ENCODE measurements around the gene KCNH6.

The KCNH6 gene

DNA sequence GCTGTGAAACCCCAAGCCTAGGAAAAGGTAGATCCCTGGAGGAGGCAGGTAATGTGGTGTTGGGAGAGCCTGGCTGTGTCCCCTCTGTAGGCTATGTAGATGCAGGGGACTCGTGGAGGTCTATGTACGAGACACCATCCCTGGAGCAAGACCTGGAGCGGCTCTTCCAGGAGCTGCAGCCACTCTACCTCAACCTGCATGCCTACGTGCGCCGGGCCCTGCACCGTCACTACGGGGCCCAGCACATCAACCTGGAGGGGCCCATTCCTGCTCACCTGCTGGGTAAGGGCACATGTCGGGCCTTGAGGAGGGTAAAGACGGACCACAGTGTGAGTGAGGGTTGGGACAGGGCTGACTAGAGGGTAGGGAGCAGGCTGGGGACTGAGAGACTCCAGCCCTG lies 34.3 kb upstream of the KCNH6 start:
- DNase-seq (ENCODE audit: low read depth in 2 of 2): no peak

GRCh38 chr17:63489291-63489690 lies 33.9 kb upstream of the KCNH6 start:
- DNase-seq (ENCODE audit: low read depth in 2 of 2): no peak

GRCh38 chr17:63490329-63490728 lies 32.8 kb upstream of the KCNH6 start:
- no peak for DNase-seq (ENCODE audit: low read depth in 2 of 2)

- DNase-seq (ENCODE audit: low read depth in 2 of 2): no peak
Observed at GRCh38 chr17:63490858-63491400, 32.2 kb upstream of the KCNH6 start.

DNA sequence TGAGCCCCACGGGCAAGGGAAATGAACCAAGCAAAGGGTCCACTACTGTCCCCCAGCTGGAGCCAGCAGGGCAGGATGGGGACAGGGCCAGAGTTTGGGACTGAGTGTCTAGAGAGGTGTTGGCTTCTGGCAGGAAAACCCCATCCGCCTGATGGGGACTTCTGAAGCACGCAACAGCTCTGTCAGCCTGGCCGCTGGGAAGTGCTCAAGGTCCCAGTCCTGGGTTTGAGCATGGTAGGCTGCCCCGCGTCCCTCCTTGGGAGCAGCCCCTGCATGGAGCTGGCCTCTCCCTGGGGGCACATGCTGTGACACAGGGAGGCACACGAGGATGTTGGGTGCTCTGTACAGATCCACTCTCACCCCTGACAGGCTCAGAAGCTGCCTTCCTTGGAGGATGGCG lies 31.7 kb upstream of the KCNH6 start:
- DNase-seq (ENCODE audit: low read depth in 2 of 2): no peak

- no peak for DNase-seq (ENCODE audit: low read depth in 2 of 2)
Observed at GRCh38 chr17:63491977-63492618, 31.1 kb upstream of the KCNH6 start.

GRCh38 chr17:63492940-63493339 lies 30.2 kb upstream of the KCNH6 start:
- DNase-seq (ENCODE audit: low read depth in 2 of 2): no peak

- no peak for DNase-seq (ENCODE audit: low read depth in 2 of 2)
Observed at GRCh38 chr17:63493411-63493810, 29.7 kb upstream of the KCNH6 start.

DNA sequence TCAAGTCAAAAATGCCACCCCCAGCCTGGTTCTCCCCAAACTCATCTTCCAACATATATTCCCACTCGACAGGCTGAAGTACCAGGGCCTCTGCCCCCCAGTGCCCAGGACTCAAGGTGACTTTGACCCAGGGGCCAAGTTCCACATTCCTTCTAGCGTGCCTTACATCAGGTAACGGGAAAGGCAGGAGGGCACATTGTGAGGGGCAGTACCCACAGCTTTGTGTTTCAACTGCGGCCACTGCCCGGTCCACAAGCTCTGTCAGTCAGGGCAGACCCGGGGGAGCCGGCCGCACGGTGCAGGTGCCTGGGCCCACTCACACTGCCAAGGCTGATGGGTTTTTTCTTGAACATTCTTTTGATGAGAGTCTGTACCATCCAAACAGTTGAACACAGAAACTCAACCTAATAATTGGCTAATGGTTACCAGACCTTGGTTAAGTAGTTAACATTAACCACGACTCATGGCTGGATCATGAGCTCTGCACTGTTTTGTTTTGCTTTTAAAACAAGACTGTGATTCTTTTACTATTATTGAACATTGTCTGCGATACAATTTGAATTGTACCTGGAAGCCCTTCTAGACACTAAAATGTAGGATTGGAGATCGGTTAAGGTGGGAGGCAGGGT lies 28.7 kb upstream of the KCNH6 start:
- no peak for DNase-seq (ENCODE audit: low read depth in 2 of 2)

DNA sequence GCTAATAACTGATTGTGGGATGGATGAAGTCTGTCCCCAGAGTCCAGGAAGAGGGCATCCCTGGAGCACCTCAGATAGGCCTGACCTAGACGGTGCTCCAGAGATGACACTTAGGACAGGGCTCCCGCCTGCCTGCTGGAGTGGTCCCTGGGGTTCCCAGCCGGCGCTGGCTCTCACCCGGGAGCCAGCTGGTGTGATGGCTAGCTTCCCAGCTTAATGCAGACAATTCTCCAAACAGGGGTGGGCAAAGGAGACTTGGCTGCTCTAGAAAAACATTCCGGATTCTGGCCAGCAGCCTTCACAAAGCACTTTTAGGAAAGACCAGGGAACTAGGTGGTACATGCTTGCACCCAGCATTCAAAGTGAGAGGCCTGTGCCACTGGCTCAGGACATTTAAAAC lies 27.7 kb upstream of the KCNH6 start:
- no peak for DNase-seq (ENCODE audit: low read depth in 2 of 2)

DNA sequence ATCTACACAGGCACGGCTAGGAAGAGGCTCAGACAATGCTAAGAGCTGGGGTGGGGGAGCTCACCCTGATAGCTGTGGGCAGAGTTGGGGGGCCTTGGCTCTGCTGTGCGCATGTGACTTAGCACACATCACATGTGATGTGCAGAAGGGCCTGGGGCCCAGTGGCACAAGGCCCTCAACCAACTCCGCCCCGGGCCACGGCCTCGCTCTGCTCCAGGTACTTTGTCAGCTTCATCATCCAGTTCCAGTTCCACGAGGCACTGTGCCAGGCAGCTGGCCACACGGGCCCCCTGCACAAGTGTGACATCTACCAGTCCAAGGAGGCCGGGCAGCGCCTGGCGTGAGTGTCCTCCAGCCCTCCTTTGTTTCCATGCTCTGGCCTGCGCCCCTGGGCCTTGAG lies 27.0 kb upstream of the KCNH6 start:
- DNase-seq (ENCODE audit: low read depth in 2 of 2): no peak

- no peak for DNase-seq (ENCODE audit: low read depth in 2 of 2)
Observed at GRCh38 chr17:63496663-63497400, 26.3 kb upstream of the KCNH6 start.

DNA sequence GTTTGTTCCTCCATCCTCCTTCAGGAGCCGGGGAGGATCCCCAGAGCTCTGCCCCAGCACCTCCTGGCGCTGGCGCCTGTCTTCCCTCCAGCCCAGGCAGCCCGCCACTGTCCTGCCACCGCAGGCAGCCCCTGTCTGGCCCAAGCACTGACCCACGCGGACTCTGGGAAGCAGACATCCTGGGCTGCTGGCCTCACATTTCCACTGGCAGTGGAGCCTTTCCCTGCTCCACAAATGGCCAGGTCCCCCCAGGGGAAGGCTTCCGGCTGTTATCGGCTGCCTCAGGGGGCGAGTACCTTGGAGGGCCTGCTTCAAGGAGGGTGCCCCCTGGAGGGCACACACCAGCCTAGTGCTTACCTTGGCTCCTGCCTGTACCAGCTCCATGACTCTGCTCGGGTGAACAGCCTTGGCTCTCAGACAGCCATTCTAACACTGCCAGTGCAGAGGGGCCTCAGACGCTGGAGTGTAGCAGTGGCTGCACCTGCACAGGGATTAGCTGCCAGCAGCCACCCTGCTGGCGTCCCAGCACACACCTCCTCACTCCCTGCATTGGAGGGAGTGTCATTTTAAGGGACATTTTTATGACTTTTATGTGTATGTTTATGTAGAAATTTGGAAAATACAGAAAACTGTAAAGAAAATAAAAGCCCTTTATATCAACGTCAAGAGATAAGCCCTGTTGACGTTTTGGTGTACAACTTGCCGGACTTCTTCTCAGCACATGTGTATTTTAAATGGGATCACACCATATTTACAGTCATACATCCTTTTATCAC lies 25.3 kb upstream of the KCNH6 start:
- DNase-seq (ENCODE audit: low read depth in 2 of 2): no peak

DNA sequence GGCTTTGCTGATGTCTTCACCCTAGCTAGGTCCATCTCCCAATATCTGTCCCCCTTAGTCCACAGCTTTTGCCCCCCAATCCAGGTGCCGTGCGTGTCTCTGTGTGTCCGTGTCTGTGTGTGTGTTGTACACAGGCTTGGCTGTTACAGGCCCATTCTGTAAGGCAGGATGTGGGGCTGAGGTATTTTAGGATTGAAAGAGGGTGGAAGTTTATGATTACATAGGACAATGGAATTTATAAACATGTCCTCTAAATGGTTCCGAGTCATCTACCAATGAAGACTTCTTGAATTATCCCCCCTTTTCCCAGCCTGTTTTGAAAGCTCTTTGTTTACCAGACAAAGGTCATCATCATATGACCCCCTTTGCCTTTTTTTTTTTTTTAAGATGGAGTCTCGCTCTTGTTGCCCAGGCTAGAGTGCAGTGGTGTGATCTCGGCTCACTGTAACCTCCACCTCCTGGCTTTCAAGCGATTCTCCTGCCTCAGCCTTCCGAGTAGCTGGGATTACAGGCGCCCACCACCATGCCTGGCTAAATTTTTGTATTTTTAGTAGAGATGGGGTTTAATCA lies 24.4 kb upstream of the KCNH6 start:
- no peak for DNase-seq (ENCODE audit: low read depth in 2 of 2)

GRCh38 chr17:63500543-63501390 lies 22.4 kb upstream of the KCNH6 start:
- DNase-seq (ENCODE audit: low read depth in 2 of 2): no peak

DNA sequence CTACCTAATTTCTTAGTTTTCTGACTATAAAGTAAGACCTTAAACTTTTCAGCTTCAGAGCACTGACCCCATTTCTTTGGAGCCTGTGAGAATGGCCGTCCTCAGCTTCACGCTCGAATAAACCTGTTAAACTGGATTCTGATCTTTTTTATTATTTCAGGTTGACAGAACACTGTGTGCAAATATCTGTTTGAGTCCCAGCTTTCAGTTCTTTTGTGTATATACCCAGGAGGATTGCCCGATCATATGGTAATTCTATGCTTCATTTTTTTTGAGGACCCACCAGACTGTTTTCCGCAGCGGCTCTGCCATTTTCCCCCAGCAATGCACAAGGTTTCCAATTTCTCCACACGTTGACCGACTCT lies 19.8 kb upstream of the KCNH6 start:
- DNase-seq (ENCODE audit: low read depth in 2 of 2): no peak

DNA sequence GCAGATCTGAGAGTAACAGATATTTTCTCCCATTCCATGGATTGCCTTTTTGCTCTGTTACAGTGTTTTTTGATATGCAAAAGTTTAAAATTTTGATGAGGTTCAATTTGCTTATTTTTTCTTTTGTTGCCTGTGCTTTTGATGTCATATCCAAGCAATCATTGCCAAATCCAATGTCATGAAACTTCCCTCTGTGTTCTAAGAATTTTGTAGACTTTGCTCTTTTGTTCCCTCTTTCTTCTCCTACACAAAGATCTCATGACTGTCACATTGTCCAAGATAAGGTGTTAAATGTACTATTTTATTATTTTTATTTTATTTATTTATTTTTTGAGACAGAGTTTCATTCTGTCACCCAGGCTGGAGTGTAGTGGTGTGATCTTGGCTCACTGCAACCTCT lies 18.9 kb upstream of the KCNH6 start:
- DNase-seq (ENCODE audit: low read depth in 2 of 2): no peak

GRCh38 chr17:63505341-63505740 lies 17.8 kb upstream of the KCNH6 start:
- DNase-seq (ENCODE audit: low read depth in 2 of 2): no peak

DNA sequence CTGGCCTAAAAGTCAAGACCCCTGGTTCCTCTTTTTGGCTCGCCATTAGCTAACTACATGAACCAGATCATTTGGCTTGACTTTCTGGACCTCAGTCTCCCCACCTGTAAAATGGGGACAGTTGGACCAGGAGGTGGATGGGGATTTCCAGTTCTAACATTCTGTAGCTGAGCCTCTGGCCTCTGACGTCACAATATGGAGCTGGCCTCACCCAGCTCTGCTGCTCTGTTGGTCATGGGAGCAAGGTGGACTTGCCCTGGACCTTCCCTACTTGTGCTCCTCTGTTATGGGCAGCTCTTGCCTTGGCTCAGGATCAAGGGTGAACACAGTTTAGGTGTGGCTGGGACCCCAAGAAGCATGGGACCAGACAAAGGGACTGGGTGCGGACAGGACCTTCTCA lies 16.5 kb upstream of the KCNH6 start:
- no peak for DNase-seq (ENCODE audit: low read depth in 2 of 2)

DNA sequence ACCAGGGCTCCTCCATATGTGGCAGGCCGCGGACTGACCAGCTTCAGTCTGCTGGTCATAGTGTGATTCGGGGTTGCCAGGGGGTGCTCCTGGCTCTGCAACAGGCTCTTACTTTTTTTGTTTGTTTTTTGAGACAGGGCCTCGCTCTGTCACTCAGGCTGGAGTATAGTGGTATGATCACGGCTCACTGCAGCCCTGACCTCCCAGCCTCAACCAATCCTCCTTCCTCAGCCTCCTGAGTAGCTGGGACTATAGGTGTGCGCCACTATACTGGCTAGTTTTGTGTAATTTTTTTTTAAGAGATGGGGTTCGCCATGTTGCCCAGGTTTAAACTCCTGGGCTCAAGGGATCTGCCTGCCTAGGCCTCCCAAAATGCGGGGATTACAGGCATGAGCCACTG lies 11.8 kb upstream of the KCNH6 start:
- no peak for DNase-seq (ENCODE audit: low read depth in 2 of 2)

- no peak for DNase-seq (ENCODE audit: low read depth in 2 of 2)
Observed at GRCh38 chr17:63512388-63512787, 10.8 kb upstream of the KCNH6 start.

Measured in stimulated activated CD8-positive, alpha-beta memory T cell treated with anti-CD3 and anti-CD28 coated beads, Interleukin-2, amount 100 ng/mL, for 48 hours (primary cell).